ENCODE results near the gene NEURL1B.
"Not testable (repeated sequence)": the region's sequence is repeated elsewhere in the genome, so short reads cannot be mapped to it uniquely, and the experiment has no call there.

NEURL1B gene

DNA sequence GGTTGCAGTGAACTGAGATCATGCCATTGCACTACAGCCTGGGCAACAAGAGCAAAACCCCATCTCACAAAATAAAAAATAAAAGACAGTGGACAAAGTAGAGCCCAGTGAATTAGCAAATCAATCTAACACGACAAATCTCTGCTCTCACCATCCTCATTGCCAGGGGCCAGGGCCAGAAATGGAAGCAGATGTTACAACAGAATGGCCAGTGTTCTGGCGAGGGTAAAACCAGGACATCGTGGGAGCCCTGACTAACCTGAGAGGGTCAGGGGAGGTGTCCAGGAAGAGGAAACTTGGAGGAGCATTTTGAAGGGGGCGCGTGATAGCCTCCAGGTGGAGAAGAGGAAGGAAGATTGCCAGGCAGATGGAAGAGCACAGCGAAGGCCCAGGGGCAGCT, 58.4 kb downstream of the NEURL1B start:
- FAIRE-seq: no peak

DNA sequence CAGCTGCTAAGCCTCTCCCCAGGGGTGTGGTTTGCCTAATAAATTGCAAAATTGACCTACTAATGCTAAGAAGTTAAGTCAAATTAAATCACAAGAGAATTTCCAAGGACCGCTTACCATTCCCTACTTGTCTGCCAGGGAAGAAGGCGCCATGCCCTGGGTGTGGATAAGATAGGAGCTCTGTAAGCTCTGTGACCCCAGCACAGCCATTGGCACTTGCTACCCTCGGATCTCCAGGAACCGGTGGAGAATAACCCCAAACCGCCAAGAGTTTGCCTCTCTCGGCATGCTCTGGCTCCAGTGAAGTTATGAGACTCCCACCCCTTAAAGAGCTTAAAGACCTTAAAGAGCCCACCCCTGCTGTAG, 58.9 kb downstream of the NEURL1B start:
- no peak for FAIRE-seq

DNA sequence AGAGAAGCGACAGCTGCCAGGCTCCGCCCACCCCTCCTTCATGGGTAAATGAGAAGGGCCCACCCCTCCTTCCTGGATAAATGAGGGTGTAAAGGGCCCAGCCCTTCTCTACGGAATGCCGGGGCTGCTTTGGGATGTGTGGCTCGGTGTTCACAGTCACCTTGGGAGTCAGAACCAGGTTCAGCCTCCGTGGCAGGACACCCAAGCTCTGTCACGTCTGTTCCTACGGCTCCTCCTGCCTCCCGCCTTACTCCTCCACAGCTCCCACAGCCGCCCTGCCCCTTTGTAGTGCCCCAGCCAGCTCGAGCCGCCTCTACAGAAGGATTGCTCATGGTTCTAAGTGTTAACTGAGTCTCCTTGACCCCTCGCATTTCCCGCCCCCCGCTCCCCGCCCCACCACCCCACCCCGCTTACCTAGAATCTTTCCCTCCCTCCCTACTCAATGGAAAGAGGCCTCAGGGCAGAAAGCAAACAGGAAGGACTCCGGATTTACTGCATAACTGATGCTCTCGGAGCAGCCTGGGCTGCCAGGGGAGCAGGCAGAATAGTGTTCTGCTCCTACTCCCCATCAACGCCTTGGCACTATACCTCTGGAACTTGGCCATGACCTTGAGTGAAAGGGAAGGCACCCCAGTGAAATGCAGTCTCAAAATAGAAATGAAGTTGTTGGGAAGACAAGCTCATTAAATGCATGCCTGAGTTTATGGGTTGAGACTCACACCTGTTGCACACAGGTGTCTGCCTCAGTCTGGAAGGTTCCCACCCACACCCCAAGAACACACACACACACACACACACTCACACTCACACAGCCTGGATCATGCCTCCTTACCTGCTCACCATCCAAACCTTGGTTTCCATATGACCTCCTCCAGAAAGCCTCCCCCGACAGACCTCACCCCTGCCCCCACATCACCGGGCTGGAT, 59.6 kb downstream of the NEURL1B start:
- no peak for FAIRE-seq

DNA sequence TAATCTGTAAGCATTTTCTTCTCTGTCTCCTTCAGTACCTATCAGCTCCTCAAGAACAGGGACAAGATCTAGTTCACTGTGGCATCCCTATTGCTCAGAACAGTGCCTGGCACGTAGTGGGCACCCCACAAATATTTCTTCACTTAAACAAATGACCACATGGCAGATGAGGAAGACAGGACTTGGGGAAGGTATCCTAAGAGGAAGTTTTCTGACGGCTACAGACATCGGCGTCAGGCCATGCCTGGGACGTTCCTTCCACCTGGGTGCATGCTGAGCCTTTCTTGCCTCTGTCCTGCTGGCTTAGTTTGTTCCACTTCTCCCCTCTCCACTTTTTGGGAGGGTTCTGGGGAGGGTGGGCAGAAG, 60.2 kb downstream of the NEURL1B start:
- no peak for FAIRE-seq

DNA sequence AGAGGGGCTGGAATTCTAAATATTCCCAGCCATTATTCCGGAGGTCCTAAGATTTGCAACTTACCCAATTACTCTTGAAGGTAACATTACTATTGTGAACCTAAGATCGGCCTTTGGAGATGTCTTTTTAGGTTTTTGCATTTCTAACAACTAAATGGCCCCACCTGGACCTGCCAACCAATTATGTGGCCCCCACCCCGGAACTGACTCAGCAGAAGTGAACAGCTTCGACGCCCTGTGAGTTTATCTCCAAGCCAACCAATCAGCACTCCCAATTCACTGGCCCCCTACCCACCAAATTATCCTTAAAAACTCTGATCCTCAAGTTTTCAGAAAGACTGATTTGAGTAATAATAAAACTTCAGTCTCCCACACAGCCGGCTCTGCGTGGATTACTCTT, 62.9 kb downstream of the NEURL1B start:
- no peak for FAIRE-seq

DNA sequence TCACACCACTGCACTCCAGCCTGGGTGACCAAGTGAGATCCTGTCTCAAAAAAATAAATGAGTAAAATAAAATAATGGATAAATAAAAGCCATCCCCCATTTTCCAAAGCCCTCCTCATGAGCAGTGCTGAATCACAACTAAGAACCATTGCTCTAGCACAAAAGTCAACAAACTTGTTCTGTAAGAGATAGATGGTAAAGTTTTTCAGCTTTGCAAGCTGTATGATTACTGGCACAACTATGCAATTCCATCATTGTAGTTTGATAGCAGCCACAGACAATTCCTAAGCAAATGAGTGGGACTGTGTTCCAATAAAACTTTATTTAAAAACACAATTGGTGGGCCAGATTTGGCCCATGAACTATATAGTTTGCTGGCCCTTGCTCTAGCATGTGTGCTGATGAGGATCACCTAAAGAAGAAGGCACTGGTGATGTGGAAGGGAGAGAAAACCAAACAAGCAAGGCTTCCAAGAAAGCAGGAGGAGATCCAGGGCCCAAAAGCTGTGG, 64.6 kb downstream of the NEURL1B start:
- FAIRE-seq: no peak

DNA sequence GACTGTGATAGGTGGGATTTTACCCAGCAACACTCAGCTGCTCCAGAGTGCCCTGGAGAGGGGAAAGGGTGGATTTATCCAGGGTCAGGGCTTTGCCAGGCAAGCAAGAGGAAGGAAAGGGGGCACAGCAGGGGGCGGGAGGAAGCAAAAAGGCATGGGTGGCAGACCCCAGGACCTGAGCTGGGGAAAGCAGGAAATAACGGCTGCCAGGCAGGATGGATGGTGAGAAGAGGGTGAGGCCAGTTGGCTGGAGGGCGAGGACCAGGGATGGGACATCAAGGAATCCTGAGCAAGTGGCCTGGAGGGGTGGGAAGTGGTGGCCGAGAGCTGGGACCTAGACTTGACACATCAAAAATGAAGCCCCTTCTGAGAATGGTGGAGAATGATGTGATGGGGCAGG, 65.7 kb downstream of the NEURL1B start:
- no peak for FAIRE-seq

DNA sequence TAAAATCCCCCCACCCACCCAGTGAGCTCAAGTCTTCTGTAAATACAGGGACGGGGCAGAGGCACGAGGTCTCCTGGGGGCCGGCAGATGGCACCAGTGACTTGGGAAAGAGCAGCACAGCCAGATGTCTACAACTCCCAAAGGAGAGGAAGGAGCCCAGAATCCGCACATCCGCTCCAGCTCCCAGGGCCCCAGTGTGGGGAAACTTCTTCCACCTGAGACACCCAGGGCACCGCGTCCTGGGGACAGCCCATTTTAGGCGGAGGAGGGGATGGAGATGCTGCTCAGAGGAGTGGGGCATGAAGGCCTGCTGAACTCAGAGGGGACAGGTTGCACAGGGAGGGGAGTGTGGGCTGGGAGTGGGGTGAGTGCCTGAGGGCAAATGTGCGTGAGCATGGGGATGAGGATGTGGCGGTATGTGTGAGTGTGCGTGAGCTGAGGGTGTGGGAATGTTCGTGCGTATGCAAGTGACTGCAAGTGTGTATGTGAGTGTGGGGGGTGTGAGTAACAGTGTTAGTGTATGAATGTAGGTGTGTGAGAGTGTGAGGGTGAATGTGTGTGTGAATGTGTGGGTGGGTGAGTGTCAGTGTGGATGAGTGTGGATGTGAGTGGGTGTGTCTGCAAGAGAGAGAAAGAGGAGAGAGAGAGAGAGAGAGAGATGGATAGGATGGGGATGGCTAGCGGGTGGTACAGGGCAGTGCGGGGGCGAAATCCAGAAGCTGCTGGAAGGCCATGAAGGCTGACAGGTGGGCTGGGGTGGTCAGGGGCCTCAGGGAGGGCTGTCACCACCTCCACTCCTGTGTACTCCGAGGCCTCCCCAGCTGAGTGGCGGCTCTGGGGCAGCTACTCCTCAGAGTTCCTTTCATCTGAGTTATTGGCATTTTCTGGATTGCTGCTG, 66.5 kb downstream of the NEURL1B start:
- no peak for FAIRE-seq

DNA sequence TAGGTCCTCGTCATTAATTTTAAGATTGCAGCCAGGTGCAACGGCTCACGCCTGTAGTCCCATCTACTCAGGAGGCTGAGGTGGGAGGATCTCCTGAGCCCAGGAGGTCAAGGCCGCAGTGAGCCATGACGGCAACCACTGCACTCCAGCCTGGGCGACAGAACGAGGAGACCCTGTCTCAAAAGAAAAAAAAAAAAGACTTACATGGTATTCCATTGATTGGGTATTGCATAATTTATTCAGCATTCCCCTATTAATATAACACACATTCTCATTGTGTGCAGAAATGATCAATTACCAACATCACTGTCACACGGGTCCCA, 67.1 kb downstream of the NEURL1B start:
- no peak for FAIRE-seq

DNA sequence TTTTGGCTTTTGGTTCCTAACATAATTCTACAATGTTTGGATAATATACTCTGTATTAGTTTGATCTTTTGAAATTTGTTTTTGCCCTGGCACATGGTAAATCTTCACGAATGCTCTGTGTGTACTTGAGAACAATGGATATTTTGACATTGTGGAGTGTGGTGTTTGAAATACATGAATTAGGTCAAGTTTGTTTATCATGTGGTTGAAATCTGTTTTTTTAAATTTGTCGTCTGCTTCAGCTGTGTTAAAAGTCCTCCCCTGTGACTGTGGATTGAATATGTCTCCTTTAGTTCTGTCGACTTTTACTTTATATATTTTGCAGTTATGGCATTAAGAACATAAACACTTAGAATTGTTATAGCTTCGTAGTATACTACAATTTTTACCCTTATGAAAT, 69.6 kb downstream of the NEURL1B start:
- no peak for FAIRE-seq

DNA sequence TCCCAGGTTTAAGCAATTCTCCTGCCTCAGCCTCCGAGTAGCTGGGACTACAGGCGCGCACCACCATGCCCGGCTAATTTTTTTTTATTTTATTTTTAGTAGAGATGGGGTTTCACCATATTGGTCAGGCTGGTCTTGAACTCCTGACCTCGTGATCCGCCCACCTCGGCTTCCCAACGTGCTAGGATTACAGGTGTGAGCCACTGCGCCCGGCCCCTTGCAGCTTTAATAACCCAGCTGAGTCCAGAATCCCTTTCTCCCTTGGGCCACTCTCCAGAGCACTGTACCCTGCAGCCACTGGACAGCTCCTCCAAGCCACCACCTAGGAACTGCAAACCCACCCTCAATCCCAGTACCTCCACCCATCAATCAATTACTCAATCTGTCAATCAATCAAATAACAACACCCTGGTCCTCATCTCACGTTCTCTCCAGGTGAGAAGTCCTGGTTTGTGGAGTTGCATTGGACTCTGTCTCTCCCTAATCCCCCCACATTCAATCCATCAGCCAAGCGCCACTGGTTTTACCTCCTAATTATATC, 70.3 kb downstream of the NEURL1B start:
- FAIRE-seq: not testable (repeated sequence)

DNA sequence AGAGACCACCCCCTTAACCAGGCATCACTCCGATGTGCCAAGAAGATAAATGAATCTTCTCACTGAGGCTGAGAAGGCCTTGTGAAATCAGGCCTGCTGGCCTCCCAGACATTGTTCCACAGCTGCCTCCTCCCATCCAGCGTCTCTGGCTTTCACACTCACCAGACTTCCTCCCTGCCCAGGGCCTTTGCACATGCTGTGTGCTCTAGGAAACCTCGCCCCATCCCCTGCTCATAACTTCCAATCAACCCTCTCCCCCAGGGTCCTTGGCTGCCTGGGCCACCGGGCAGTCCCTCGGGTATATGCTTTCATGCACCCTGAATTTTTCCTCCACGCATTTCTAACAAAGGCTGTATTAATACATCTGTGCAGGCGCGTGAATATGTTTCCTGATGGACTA, 71.5 kb downstream of the NEURL1B start:
- no peak for FAIRE-seq

DNA sequence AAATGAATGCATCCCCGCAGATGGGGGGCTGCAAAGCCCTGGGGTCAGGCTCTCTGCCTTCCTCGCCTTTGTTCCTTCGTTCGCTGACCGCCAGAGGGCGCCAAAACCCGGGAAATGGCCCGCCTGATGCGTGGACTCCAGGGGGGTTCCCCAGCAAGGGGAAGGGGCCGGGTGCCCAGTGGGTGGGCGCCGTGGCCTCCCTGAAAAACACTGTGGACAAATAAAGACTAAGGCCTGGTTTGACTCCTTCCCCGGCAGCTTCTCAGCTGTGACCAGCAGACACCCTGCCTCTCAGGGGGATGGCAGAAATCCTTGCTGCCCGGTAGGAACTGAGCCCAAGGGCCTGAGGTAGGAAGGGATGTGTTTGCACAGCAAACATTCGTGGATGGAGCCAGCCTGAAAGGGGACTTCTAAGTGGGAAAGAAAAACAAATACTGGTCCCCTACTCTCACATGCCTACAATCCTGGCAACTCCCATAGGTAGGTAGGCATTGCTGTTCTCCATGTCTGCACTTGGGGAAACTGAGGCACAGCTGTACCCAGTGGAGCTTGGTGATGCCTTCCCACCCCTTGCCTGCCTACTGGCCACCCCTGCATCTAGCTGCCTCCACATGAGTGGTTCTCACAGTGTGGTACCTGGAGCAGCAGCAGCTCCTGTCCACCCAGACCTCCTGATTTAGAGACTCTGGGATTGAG, 72.2 kb downstream of the NEURL1B start:
- FAIRE-seq: no peak

DNA sequence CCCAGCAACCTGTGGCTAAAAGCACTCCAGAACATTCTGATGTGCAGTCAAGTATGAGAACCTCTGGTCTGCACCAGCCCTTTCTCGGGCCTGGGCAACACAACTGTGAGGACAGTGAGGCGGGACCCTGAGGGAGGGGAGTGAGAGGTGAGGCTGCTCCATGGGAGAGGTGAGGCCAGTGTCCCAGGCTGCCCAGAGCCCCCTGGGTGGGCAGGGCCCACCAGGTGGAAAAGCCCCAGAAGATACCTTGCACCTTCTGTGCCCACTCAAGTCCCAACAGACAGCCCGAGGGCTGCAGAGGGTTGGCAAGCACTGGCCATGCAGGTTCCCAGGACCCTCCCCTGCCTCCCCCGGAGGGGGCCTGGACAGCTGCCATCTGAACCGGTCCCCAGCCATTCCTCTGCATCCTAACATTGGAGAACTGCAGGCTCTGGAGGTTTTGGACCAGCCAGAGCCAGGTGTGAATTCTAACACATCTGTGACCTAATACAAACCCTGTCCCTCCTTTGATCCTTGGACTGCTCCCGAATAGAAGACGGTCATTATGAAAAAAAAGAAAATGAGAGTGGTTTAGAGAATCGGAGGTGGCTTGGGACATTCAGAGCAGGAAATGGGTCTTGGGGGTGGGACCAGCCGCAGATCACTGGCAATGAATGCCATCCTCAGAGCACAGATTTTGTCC, 72.9 kb downstream of the NEURL1B start:
- FAIRE-seq: no peak

DNA sequence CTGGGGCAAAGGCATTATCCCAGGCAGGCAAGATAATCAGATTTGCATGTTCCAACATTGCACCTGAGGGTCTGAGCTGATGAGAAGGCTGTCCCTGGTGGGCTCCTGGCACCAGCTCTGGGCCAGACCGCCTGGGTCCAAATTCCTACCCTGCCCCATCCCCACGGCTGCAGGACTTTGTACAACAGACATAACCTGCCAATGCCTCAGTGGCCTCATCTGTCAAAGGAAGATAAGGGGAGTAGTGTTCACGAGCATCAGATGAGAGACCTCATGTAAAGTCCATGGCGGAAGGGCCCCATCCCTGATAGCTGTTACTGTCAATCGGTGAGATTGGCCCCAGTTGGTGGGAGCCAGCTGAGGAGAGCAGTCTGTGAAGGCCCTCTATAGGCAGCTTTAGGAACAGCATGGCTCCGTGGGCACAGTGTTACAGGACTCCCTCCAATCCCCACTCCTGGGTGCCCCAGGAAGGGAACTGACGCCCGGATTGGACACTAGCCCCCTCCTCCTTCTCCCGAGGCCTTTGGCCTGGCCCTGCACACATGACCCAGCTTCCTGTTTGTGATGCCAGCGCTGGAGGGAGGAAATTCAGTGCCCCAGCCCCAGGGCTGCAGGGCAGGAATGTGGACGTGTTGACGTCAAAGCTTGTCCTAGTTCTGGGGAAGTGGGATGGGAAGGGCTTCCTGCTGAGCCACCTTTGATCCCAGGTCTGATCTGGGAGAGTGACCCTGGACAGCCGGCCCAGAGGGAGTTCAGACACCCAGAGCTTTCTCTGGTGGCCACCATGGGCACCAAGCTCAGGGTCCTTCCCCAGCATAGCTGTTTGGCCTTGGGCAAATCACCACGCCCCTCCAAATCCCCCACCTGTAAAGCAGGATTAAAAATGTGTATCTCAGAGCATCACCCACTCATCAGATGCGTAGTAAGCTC, 73.7 kb downstream of the NEURL1B start:
- no peak for FAIRE-seq

DNA sequence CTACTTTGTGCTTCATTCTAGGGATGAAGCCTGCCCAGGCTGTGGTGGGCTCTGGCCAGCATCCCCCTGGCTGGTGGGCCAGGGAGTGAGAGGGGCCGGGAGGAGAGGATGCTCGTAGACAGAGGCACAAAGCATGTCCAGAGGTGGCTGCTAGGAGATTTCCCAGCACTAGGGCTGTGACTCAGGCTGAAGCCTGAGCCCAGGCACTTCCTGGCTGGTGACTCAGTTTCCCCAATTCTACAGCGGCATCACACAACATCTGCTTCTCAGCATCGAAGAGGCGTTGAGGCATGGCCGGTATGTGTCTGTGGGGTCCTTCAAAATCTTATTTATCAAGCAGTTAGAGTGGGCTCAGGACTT, 74.3 kb downstream of the NEURL1B start:
- FAIRE-seq: no peak

DNA sequence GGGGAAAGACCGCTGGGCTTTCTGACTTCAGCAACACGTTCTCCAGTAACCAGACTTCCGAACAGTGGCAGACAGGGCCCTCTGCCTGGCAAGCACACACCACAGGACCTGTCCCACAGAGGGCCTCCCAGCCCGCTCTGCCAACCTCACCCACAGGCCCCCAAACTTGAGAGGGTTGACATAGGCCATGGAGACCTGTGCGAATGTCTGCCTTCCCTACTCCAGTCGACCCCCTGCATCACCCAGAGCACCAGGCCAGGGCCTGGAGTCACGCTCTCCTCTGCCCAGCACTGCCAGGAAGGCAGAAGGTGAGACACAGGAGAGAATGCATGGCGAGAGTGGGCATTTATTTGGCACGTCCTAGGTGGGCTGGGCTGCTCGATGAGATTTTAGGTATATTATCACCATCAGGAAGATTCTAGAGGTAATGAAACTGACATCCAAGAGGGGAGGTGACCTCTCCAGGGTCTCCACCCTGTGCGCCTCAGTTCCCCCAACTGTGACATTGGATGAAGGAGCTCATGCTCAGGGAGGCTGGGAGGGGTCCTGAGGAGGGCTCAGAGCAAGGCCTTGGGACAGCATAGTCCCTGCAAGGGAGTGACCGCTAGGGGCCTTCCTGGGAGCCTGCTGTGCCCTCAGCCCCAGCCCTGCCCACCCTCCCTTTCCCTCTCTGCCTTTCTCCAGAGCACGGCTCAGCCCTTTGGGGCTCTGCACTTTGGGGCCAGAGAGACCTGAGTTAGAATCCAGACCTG, 75.0 kb downstream of the NEURL1B start:
- FAIRE-seq: no peak

DNA sequence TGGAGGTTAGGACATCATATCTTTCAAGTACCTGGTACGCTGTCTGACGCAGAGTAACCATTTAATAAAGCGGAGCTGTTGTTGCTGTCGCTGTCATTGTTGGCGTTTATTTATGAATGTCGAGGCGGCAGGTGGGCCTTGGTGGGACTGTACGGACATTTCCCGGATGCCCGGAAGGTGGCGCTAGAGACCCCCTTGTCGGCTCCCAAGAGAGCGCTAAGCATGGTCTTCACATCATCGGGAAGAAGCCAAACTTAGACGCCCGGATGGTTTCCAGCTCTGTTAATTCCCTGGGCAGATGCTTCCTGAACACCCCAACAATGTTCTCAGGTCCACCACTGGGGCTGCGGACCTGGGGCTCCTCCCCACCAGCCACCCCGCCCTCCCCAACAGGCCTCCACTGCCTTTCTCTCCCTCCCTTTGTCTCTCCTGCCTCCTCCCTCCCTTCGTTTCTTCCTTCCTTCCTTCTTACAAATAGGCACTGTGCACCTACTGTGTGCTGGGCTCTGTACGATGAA, 75.8 kb downstream of the NEURL1B start:
- no peak for FAIRE-seq

DNA sequence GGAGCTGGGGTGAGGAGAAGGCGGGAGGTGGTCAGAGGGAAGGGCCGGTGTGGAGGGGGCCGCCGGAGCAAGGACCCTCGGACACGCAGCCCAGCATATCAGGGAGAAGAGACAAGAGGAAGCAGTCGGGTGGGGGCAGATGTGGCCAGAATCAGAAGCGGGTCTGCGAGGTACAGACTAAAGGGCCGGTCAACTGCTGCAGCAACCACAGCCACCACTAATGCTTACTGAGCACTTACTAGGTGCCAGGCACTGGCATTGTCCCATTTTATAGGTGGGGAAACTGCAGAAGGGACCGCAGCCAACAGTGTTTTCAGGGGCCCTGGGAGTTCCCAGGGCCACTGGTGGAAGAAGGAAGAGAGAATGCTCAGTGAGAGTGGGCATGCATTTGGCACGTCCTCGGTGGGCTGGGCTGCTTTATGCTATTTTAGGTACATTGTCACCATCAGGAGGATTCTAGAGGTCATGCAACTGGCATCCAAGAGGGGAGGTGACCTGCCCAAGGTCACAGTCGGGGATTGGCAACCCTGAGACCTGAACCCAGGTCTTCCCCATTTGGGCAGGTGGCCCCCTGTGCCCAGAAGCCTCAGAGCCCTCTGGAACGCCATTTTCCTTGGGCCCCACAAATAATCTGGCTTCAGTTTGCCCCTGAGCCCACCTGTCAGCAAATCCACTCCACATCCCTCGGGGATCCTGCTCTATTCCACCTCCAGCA, 76.6 kb downstream of the NEURL1B start:
- no peak for FAIRE-seq

Data from colon (tissue), 2 donors.